ENCODE measurements around the gene ARHGEF7.

Gene ARHGEF7

GRCh38 chr13:111076155-111077013 is 38.7 kb upstream of the ARHGEF7 start:
- TF ChIP-seq, protein P1, sequence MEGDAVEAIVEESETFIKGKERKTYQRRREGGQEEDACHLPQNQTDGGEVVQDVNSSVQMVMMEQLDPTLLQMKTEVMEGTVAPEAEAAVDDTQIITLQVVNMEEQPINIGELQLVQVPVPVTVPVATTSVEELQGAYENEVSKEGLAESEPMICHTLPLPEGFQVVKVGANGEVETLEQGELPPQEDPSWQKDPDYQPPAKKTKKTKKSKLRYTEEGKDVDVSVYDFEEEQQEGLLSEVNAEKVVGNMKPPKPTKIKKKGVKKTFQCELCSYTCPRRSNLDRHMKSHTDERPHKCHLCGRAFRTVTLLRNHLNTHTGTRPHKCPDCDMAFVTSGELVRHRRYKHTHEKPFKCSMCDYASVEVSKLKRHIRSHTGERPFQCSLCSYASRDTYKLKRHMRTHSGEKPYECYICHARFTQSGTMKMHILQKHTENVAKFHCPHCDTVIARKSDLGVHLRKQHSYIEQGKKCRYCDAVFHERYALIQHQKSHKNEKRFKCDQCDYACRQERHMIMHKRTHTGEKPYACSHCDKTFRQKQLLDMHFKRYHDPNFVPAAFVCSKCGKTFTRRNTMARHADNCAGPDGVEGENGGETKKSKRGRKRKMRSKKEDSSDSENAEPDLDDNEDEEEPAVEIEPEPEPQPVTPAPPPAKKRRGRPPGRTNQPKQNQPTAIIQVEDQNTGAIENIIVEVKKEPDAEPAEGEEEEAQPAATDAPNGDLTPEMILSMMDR (IDR thresholded peaks at IDR 0.05): no peak

DNA sequence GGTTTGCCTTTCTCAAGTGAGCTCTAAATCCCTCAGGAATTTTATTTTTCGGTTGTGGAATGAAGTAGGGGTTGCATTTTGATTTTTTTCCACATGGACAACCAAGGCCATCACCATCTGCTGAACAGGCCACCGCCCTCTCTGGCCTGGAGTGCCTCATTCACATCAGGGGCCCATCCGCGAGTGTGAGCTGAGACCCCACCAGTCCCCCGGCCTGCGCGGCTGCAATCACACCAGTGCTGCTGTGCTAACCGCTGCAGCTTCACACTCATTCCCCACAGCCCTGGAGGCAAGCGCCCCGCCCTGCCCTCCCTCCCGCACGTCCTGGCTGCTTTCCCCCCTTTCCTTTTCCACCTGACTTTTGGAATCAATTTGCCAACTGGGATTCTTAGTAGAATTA is 35.7 kb upstream of the ARHGEF7 start:
- TF ChIP-seq, protein P1 (IDR thresholded peaks at IDR 0.05): no peak

GRCh38 chr13:111080642-111081041 is 34.5 kb upstream of the ARHGEF7 start:
- TF ChIP-seq, protein P1 (IDR thresholded peaks at IDR 0.05): no peak

- TF ChIP-seq, protein P1 (IDR thresholded peaks at IDR 0.05): no peak
These were observed 32.9 kb upstream of the ARHGEF7 start for GRCh38 chr13:111082240-111082639.

DNA sequence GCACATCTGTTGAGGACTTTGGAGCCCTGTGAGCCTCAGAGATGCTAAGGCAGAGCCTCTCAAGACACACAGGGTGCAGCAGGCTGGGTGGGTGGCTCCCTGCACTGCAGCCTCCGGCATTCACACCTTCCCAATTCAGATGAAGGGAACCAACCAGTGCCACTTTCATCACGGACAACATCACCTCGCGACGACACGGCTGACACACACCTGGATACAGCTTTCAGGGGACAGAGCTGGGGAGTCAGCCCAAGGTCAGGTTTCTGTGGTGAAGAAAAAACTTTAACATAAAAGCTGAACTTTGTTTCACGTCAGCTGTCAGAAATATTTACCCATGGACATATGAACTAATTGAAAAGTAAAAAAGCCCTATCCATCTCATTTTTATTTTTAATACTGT is 24.9 kb upstream of the ARHGEF7 start:
- TF ChIP-seq, protein P1 (IDR thresholded peaks at IDR 0.05): no peak

DNA sequence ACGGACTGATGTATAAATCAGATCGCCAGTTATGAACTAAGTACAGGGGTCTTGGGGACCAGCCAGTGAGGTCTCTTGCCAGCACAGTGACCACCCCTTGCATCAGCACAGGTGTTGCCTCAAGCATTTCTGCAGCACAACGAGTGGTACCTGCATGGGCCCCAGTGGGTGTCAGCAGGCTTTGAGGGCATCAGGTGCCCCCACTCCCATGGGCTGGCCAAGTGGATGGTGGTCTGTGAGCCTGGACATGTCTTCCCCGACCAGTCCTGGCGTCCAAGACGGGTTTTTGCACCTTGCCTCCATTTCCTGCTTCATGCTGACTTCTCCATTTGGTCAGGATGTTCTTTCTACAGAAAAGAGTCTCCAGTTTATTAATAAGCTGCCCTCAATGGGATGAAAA is 22.4 kb upstream of the ARHGEF7 start:
- TF ChIP-seq, protein P1 (IDR thresholded peaks at IDR 0.05): no peak

- TF ChIP-seq, protein P1 (IDR thresholded peaks at IDR 0.05): no peak
These were observed 22.0 kb upstream of the ARHGEF7 start for GRCh38 chr13:111093136-111093535.
